HUDEP-2 (cell line): Measurements from ENCODE around the gene DHCR24.

Source experiments
- DNase-seq, 76 experiments: peaks; one replicate each; lab custom pipeline; 2025; ENCODE audit not compliant: unreplicated experiment in 76 of 76; lab: John Stamatoyannopoulos, UW

Gene DHCR24

GRCh38 chr1:54819733-54820132 lies 67.3 kb downstream of the DHCR24 start:
- DNase-seq, result no peak

- DNase-seq, result no peak
These were observed 67.8 kb downstream of the DHCR24 start for GRCh38 chr1:54819195-54819536.

GRCh38 chr1:54818461-54819194 lies 68.4 kb downstream of the DHCR24 start:
- DNase-seq, result no peak

GRCh38 chr1:54816951-54817350 lies 70.0 kb downstream of the DHCR24 start:
- no peak for DNase-seq

GRCh38 chr1:54816130-54816529 lies 70.9 kb downstream of the DHCR24 start:
- DNase-seq, result no peak

- no peak for DNase-seq
These were observed 71.7 kb downstream of the DHCR24 start for GRCh38 chr1:54815086-54815876.

GRCh38 chr1:54814571-54814970 lies 72.4 kb downstream of the DHCR24 start:
- no peak for DNase-seq

- no peak for DNase-seq
These were observed 72.9 kb downstream of the DHCR24 start for GRCh38 chr1:54814126-54814498.

- DNase-seq, result no peak
These were observed 73.4 kb downstream of the DHCR24 start for GRCh38 chr1:54813485-54814125.

- DNase-seq, result no peak
These were observed 74.1 kb downstream of the DHCR24 start for GRCh38 chr1:54812801-54813484.

- DNase-seq, result no peak
These were observed 75.0 kb downstream of the DHCR24 start for GRCh38 chr1:54811739-54812655.

GRCh38 chr1:54811066-54811465 lies 75.9 kb downstream of the DHCR24 start:
- DNase-seq, result no peak

GRCh38 chr1:54810153-54810942 lies 76.6 kb downstream of the DHCR24 start:
- peak in 52 of 76 experiments; percentile 9 to 70 (median 43) for DNase-seq

GRCh38 chr1:54809496-54810074 lies 77.4 kb downstream of the DHCR24 start:
- DNase-seq, result no peak

- no peak for DNase-seq
These were observed 78.4 kb downstream of the DHCR24 start for GRCh38 chr1:54808443-54809207.

- DNase-seq, result no peak
These were observed 79.2 kb downstream of the DHCR24 start for GRCh38 chr1:54807756-54808155.

- DNase-seq, result peak in 38 of 76 experiments; percentile 0 to 48 (median 17)
These were observed 79.9 kb downstream of the DHCR24 start for GRCh38 chr1:54806931-54807611.

- no peak for DNase-seq
These were observed 81.0 kb downstream of the DHCR24 start for GRCh38 chr1:54805981-54806381.
